ENCODE data around the gene GPR160. TPM values are rescaled to one million over a fixed set of nuclear protein-coding genes. Genes with fewer than 3 reads are reported as not detected.

Gene GPR160
- total RNA-seq, 1 donor: not detected

- H3K27me3 ChIP-seq (ENCODE audit: insufficient read depth, low read length): peaks cover 23% of the 10 kb centered on the region
Measured at GRCh38 chr3:170044795-170045244, 7.0 kb downstream of the GPR160 start.

GRCh38 chr3:170046269-170047132 is 8.7 kb downstream of the GPR160 start:
- no peaks in the 10 kb centered on the region for H3K79me2 ChIP-seq (ENCODE audit: insufficient read depth, low read length)
- H3K4me1 ChIP-seq (ENCODE audit: insufficient read depth, low read length): peaks cover 7% of the 10 kb centered on the region
- no peak for TF ChIP-seq CTCF (IDR thresholded peaks at IDR 0.05; ENCODE audit: extremely low read depth, low read depth, low read length)
- H3K27me3 ChIP-seq (ENCODE audit: insufficient read depth, low read length): peaks cover 11% of the 10 kb centered on the region
- H3K36me3 ChIP-seq (ENCODE audit: insufficient read depth, low read length): no peaks in the 10 kb centered on the region
- no peak overlapping the region for H3K4me3 ChIP-seq (ENCODE audit: insufficient read depth, low read length)
- H3K4me2 ChIP-seq (ENCODE audit: insufficient read depth, low read length): peak overlapping the region; percentile 9
- peak overlapping the region; percentile 8 for H2AFZ ChIP-seq (ENCODE audit: low read length)
- H3K27ac ChIP-seq (ENCODE audit: low read depth, low read length): no peak overlapping the region
- peak; percentile 43 for DNase-seq (ENCODE audit: insufficient read length, low spot score, missing footprints)
- no peaks in the 10 kb centered on the region for H3K9me3 ChIP-seq (ENCODE audit: low read depth, low read length)
- H4K20me1 ChIP-seq (ENCODE audit: insufficient read depth, low read length): no peaks in the 10 kb centered on the region

More at GRCh38 chr3:170044795-170045244, 7.0 kb downstream of the GPR160 start:
- H3K4me3 ChIP-seq (ENCODE audit: insufficient read depth, low read length): no peak overlapping the region
- H2AFZ ChIP-seq (ENCODE audit: low read length): no peak overlapping the region
- TF ChIP-seq CTCF (IDR thresholded peaks at IDR 0.05; ENCODE audit: extremely low read depth, low read depth, low read length): no peak
- H3K9me3 ChIP-seq (ENCODE audit: low read depth, low read length): no peaks in the 10 kb centered on the region
- no peaks in the 10 kb centered on the region for H3K79me2 ChIP-seq (ENCODE audit: insufficient read depth, low read length)
- H4K20me1 ChIP-seq (ENCODE audit: insufficient read depth, low read length): no peaks in the 10 kb centered on the region
- no peak overlapping the region for H3K4me2 ChIP-seq (ENCODE audit: insufficient read depth, low read length)
- H3K36me3 ChIP-seq (ENCODE audit: insufficient read depth, low read length): no peaks in the 10 kb centered on the region
- DNase-seq (ENCODE audit: insufficient read length, low spot score, missing footprints): no peak
- peaks cover 7% of the 10 kb centered on the region for H3K4me1 ChIP-seq (ENCODE audit: insufficient read depth, low read length)
- H3K27ac ChIP-seq (ENCODE audit: low read depth, low read length): no peak overlapping the region

- Histone ChIP-seq H2AFZ (ENCODE audit: low read length) (no peak overlapping the region), H3K27ac (ENCODE audit: low read depth, low read length) (no peak overlapping the region), H3K4me2 (ENCODE audit: insufficient read depth, low read length) (no peak overlapping the region), H3K9me3 (ENCODE audit: low read depth, low read length) (no peaks in the 10 kb centered on the region), H3K4me3 (ENCODE audit: insufficient read depth, low read length) (no peak overlapping the region), H3K27me3 (ENCODE audit: insufficient read depth, low read length) (peaks cover 5% of the 10 kb centered on the region), H4K20me1 (ENCODE audit: insufficient read depth, low read length) (no peaks in the 10 kb centered on the region), H3K36me3 (ENCODE audit: insufficient read depth, low read length) (no peaks in the 10 kb centered on the region), H3K79me2 (ENCODE audit: insufficient read depth, low read length) (no peaks in the 10 kb centered on the region), H3K4me1 (ENCODE audit: insufficient read depth, low read length) (peaks cover 7% of the 10 kb centered on the region)
- DNase-seq (ENCODE audit: insufficient read length, low spot score, missing footprints): no peak
- TF ChIP-seq CTCF (IDR thresholded peaks at IDR 0.05; ENCODE audit: extremely low read depth, low read depth, low read length): no peak
Measured at GRCh38 chr3:170047133-170047404, 9.3 kb downstream of the GPR160 start.

- Histone ChIP-seq H4K20me1 (ENCODE audit: insufficient read depth, low read length) (no peaks in the 10 kb centered on the region), H3K36me3 (ENCODE audit: insufficient read depth, low read length) (no peaks in the 10 kb centered on the region), H3K4me1 (ENCODE audit: insufficient read depth, low read length) (peaks cover 7% of the 10 kb centered on the region), H3K9me3 (ENCODE audit: low read depth, low read length) (no peaks in the 10 kb centered on the region), H3K27ac (ENCODE audit: low read depth, low read length) (no peak overlapping the region), H3K4me3 (ENCODE audit: insufficient read depth, low read length) (no peak overlapping the region), H2AFZ (ENCODE audit: low read length) (peak overlapping the region; percentile 73), H3K79me2 (ENCODE audit: insufficient read depth, low read length) (no peaks in the 10 kb centered on the region), H3K27me3 (ENCODE audit: insufficient read depth, low read length) (no peaks in the 10 kb centered on the region), H3K4me2 (ENCODE audit: insufficient read depth, low read length) (peak overlapping the region; percentile 50)
- peak; percentile 85 for DNase-seq (ENCODE audit: insufficient read length, low spot score, missing footprints)
- TF ChIP-seq CTCF (IDR thresholded peaks at IDR 0.05; ENCODE audit: extremely low read depth, low read depth, low read length): no peak
Measured at GRCh38 chr3:170049146-170050000, 11.6 kb downstream of the GPR160 start.
